Measurements from ENCODE around the gene SCAMP1.

GRCh38 chr5:78364005-78364404 is 3.6 kb downstream of the SCAMP1 start:
- TF ChIP-seq CTCF (IDR thresholded peaks at IDR 0.05), result 0 out of 2 replicates have a peak, but pooled peaks have one; percentile 21
- TF ChIP-seq EP300 (IDR thresholded peaks at IDR 0.05; ENCODE audit: borderline replicate concordance in 1 of 2, low read depth in 1 of 2, low read length in 1 of 2), result no peak
- TF ChIP-seq PBX3 (IDR thresholded peaks at IDR 0.05), result no peak
- TF ChIP-seq RAD21 (IDR thresholded peaks at IDR 0.05; ENCODE audit: low read length), result peak; percentile 21; the same call in 1 of the 2 replicates
